GM18526 (cell line): ENCODE data around the gene PFKFB4.
A peak's percentile ranks its signal among the peaks of the same experiment; 100 is the strongest.

ENCODE experiments used
- POLR2A ChIP-seq: IDR thresholded peaks from 3 replicates; pipeline ENCODE4 v1.6.1; 2011; ENCODE audit not compliant: insufficient read length; ENCODE audit errors: extremely low read depth

Gene PFKFB4

DNA sequence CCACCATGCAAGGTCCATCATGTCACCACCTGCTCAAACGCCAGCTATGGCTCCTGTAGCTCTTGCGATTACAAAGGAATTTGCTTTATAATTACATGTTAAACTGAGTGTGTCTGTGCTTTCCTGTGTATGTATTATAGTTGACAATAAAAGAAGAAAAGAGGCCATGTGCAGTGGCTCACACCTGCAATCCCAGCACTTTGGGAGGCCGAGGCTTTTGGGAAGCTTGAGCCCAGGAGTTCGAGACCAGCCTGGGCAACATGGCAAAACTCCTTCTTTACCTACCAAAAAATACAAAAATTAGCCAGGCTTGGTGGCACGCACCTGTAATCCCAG, 83.0 kb downstream of the PFKFB4 start:
- no peak for TF ChIP-seq POLR2A

DNA sequence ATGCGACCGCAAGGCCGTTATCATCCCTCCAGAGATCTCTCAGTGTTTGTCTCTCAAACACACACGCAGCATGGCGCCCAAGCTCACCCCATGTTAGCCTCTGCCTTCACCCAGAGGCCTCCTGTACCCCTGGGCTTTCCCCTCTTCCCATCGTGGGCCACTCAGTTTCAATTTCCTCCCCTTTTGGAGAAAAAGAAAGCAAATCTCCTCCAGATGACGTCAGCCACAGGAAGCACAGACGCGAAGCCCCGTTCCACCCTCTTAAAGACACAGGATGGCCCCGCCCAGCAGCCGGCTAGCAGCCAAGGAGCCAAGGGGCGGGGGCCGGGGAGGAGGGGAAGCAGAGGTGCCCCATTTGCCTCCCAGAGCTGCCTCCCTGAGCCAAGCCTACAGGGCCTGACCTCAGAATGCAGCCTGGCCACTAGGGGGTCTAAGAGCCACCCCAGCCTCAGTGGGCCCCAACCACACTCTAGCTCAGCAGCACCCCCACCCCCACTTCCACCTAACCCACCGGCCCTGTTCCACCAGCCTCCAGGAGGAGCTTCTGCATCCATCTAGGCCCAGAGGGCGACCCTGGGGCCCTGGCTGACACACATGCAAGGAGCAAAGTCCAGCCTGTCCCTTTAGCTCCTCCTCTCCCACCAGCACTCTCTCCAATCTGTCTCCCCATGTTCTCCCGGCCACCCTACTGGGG, 83.5 kb downstream of the PFKFB4 start:
- TF ChIP-seq POLR2A, result peak; percentile 87

DNA sequence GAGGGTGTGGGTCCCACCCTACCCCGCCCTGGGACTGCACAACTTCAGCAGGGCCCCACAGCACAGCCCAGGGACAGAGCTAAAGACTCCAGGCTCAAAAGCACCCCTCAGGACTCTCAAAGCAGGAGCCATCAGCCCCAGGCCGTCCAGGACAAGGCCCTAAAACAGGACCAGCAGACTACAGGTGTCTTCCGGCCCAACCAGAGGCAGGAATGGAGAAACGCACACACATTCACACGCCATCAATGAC, 84.0 kb downstream of the PFKFB4 start:
- TF ChIP-seq POLR2A, result no peak

DNA sequence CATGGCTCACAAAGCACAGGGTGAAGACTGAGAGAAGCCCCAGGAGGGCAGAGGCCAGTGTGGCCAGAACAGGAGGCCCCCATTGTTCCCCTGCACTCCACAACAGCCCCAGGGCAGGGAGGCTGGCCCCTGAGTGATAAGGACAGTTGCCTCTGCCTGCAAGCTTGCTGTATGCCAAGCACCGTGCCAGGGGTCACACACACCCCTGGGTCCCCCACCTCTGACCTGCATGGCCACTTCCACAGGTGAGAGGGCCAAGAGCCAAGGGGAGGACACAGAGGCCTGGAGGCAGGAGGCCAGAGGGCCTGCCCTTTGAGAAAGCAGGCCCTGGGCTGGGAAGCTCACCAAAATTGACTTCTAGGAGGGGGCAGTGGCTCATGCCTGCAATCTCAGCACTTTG, 86.3 kb downstream of the PFKFB4 start:
- TF ChIP-seq POLR2A, result no peak

DNA sequence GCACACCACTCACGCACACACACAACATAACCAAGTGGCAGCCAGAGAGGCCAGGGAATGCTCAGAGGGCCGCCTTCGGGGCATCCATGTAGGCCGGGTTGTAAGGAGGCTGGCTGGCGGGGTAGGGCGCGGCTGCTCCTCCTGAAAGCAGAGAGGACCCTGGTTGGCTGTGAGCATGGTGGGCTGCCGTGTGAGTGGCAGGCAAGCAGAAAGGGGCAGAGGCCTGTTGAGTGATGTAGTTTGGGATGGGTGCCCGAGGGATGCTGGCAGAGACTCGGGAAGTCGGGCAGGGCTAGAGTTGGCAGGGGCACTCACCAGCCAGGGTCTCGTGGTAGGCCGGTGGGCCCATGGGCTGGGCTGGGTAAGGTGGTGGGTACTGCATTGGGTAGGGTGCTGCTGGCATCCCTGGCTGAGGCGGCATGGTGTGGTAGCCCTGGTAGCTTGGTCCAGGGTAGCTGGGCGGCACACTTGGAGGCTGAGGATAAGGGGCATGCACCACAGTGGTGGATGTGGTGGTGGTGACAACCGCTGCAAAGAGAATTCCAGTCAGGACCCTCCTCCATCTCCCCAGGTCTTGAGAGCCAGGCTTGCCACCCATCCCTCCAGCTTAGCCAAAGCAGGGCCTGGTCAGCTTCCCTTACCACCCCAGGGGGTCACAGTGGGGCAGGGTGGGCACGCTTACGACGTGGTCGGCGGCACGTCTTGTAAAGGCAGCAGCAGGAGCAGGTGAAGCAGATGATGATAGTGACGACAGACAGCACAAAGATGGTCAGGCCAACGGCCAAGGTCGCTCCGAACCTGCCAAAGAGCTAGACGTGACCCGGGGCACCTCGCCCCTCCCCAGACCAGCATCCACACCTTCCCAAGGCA, 87.3 kb downstream of the PFKFB4 start:
- TF ChIP-seq POLR2A, result peak; percentile 16

DNA sequence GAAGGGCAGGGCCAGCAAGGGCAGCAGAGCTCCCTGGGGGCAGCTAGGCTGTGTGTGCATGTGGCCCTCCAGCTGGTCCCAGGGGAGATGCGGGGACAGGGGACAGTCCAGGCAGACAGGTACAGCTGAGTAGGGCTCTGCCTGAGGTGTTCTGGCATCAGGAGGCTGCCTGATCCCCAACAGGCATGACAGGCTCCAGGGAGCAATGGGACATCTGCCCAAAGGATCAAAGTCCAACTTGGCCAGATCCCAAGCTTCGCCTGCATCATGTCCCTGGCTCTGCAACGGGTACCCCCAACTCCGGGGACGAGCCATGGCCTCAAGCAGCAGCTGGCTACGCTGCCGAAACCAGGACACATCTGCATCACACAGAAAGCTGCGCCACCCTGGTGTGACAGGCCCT, 88.3 kb downstream of the PFKFB4 start:
- no peak for TF ChIP-seq POLR2A
